HUDEP-2 (cell line): ENCODE data around the gene PI4KA.
"Not testable (repeated sequence)": the region's sequence is repeated elsewhere in the genome, so short reads cannot be mapped to it uniquely, and the experiment has no call there.

ENCODE experiments used
- DNase-seq, 76 experiments: peaks; one replicate each; lab custom pipeline; 2025; ENCODE audit not compliant: unreplicated experiment in 76 of 76; lab: John Stamatoyannopoulos, UW

The PI4KA gene

GRCh38 chr22:20671409-20672081, 187.1 kb downstream of the PI4KA start:
- no peak for DNase-seq

GRCh38 chr22:20670457-20671261, 188.0 kb downstream of the PI4KA start:
- not testable (repeated sequence) for DNase-seq

- not testable (repeated sequence) for DNase-seq
Observed at GRCh38 chr22:20669884-20670283, 188.7 kb downstream of the PI4KA start.

GRCh38 chr22:20669471-20669870, 189.1 kb downstream of the PI4KA start:
- DNase-seq = not testable (repeated sequence)

- not testable (repeated sequence) for DNase-seq
Observed at GRCh38 chr22:20668769-20669168, 189.8 kb downstream of the PI4KA start.

GRCh38 chr22:20668226-20668625, 190.4 kb downstream of the PI4KA start:
- not testable (repeated sequence) for DNase-seq

- not testable (repeated sequence) for DNase-seq
Observed at GRCh38 chr22:20667548-20667947, 191.1 kb downstream of the PI4KA start.

- no peak for DNase-seq
Observed at GRCh38 chr22:20666560-20666959, 192.1 kb downstream of the PI4KA start.

GRCh38 chr22:20664594-20664959, 194.0 kb downstream of the PI4KA start:
- no peak for DNase-seq

- no peak for DNase-seq
Observed at GRCh38 chr22:20663941-20664593, 194.5 kb downstream of the PI4KA start.

- no peak for DNase-seq
Observed at GRCh38 chr22:20663137-20663828, 195.3 kb downstream of the PI4KA start.

- not testable (repeated sequence) for DNase-seq
Observed at GRCh38 chr22:20662524-20663036, 196.0 kb downstream of the PI4KA start.

GRCh38 chr22:20661473-20661872, 197.1 kb downstream of the PI4KA start:
- no peak for DNase-seq

- no peak for DNase-seq
Observed at GRCh38 chr22:20660441-20661054, 198.1 kb downstream of the PI4KA start.

GRCh38 chr22:20659920-20660319, 198.7 kb downstream of the PI4KA start:
- no peak for DNase-seq

GRCh38 chr22:20659258-20659657, 199.4 kb downstream of the PI4KA start:
- DNase-seq = no peak

- DNase-seq = no peak
Observed at GRCh38 chr22:20658433-20659222, 200.0 kb downstream of the PI4KA start.

GRCh38 chr22:20657963-20658362, 200.6 kb downstream of the PI4KA start:
- no peak for DNase-seq
